Breast epithelium (tissue), 3 donors: ENCODE results near the gene PPIAL4G.
"Not testable (repeated sequence)": the region's sequence is repeated elsewhere in the genome, so short reads cannot be mapped to it uniquely, and the experiment has no call there.

Experiments used
- CTCF ChIP-seq, 3 donors: fragments of 450-650 bp; IDR thresholded peaks; one replicate each; pipeline ENCODE4 v1.5.1; 2016 to 2017; ENCODE audit warnings: antibody characterized with exemption in 3 of 3, mild to moderate bottlenecking in 3 of 3, moderate library complexity in 3 of 3
- POLR2A ChIP-seq: fragments of 450-650 bp; IDR thresholded peaks from one replicate; pipeline ENCODE4 v1.6.1; 2016; ENCODE audit warnings: antibody characterized with exemption, mild to moderate bottlenecking, moderate library complexity
- POLR2AphosphoS5 ChIP-seq, 3 donors: sonication (generic); formaldehyde crosslinking; IDR thresholded peaks; one replicate each; pipeline ENCODE4 v1.6.1; 2017; ENCODE audit warnings: antibody characterized with exemption in 3 of 3

- TF ChIP-seq CTCF (IDR thresholded peaks at IDR 0.05); POLR2A; POLR2AphosphoS5 (IDR thresholded peaks at IDR 0.05): not testable (repeated sequence)
Observed at GRCh38 chr1:148458901-148459581, 24.1 kb downstream of the PPIAL4G start.
